PC-9 (cell line): ENCODE measurements around the gene RASSF9. TPM values are rescaled to one million over a fixed set of nuclear protein-coding genes. Genes with fewer than 3 reads are reported as not detected.

Experiments used
- BruUV-seq: library from RNA; stranded (reverse); fragments of 400-500 nt; replicated peaks from 2 replicates; lab custom pipeline; 2021; lab: Mats Ljungman, UMichigan
- CTCF ChIA-PET: fragments of 300-600 bp; sonication (Branson Sonifier 250); formaldehyde crosslinking; loops from one replicate; lab custom pipeline; 2022; ENCODE audit warnings: antibody characterized with exemption; lab: Charles Lee
- POLR2A ChIA-PET: fragments of 300-600 bp; sonication (Branson Sonifier 250); formaldehyde crosslinking; loops from one replicate; lab custom pipeline; 2022; ENCODE audit warnings: antibody characterized with exemption; ENCODE audit not compliant: unreplicated experiment; lab: Charles Lee
- DNase-seq, 2 experiments: peaks; one replicate each; pipeline versions ENCODE4 v3.0.0 to v3.0.0-alpha.2; 2015 to 2022; ENCODE audit warnings: mixed read lengths in 1 of 2
- H2AFZ ChIP-seq: fragments of 200-600 bp; sonication (generic); 2 replicates; pipeline ENCODE4 v1.8.1; 2017; ENCODE audit warnings: antibody characterized with exemption
- H3F3A ChIP-seq: fragments of 200-600 bp; sonication (generic); 2 replicates; pipeline ENCODE4 v1.8.1; 2017; ENCODE audit warnings: antibody characterized with exemption, mild to moderate bottlenecking, low read depth; ENCODE audit not compliant: insufficient read depth
- H3K27ac ChIP-seq: fragments of 200-600 bp; sonication (generic); 2 replicates; pipeline ENCODE4 v1.6.1; 2016; ENCODE audit warnings: mixed run types
- H3K27me3 ChIP-seq: fragments of 200-600 bp; sonication (generic); 2 replicates; pipeline ENCODE4 v1.6.1; 2016; ENCODE audit warnings: low read depth, mixed run types; ENCODE audit not compliant: insufficient read depth
- H3K36me3 ChIP-seq: fragments of 200-600 bp; sonication (generic); 2 replicates; pipeline ENCODE4 v1.6.1; 2016; ENCODE audit warnings: low read depth, mixed run types
- H3K4me1 ChIP-seq: fragments of 200-600 bp; sonication (generic); replicated peaks from 2 replicates; pipeline ENCODE4 v1.6.1; 2016; ENCODE audit warnings: mixed run types; ENCODE audit not compliant: insufficient read depth
- H3K4me2 ChIP-seq: fragments of 200-600 bp; sonication (generic); 2 replicates; pipeline ENCODE4 v1.6.1; 2017; ENCODE audit warnings: mixed run types
- H3K4me3 ChIP-seq: fragments of 200-600 bp; sonication (generic); 2 replicates; pipeline ENCODE4 v1.6.1; 2016; ENCODE audit warnings: mixed run types
- H3K79me2 ChIP-seq: fragments of 200-600 bp; sonication (generic); 2 replicates; pipeline ENCODE4 v1.6.1; 2017; ENCODE audit warnings: low read depth, mixed run types
- H3K9me2 ChIP-seq: fragments of 200-600 bp; sonication (generic); 2 replicates; pipeline ENCODE4 v1.8.1; 2017; ENCODE audit warnings: mild to moderate bottlenecking; ENCODE audit not compliant: insufficient read depth
- H3K9me3 ChIP-seq: fragments of 200-600 bp; sonication (generic); 2 replicates; pipeline ENCODE4 v1.8.1; 2016; ENCODE audit warnings: low read depth; ENCODE audit not compliant: insufficient read depth
- H4K20me1 ChIP-seq: fragments of 200-600 bp; sonication (generic); 2 replicates; pipeline ENCODE4 v1.8.1; 2017; ENCODE audit not compliant: insufficient read depth
- CTCF ChIP-seq: fragments of 200-600 bp; sonication (generic); conservative IDR thresholded peaks from 2 replicates; pipeline ENCODE4 v1.6.1; 2017; ENCODE audit warnings: mixed run types, antibody characterized with exemption, mild to moderate bottlenecking, moderate library complexity
- EZH2 ChIP-seq: fragments of 200-600 bp; sonication (generic); IDR thresholded peaks from 2 replicates; pipeline ENCODE4 v1.8.0; 2017; ENCODE audit warnings: antibody characterized with exemption, low read depth
- intact Hi-C: fragments of 100-400 bp; cut with micrococcal nuclease; formaldehyde crosslinking; loops from one replicate; pipeline ENCODE4 v1.10.0; 2022; ENCODE audit not compliant: unreplicated experiment
- total RNA-seq: library from RNA; stranded (reverse); gene quantifications from 2 replicates; pipeline ENCODE4 v1.2.3, GENCODE V29; 2021

RASSF9 gene
- total RNA-seq, 1 experiment from 2014 or later: 0.46 TPM

GRCh38 chr12:85775091-85775490, 61.1 kb downstream of the RASSF9 start:
- no peaks in the 10 kb centered on the region for H3K36me3 ChIP-seq
- H3K27me3 ChIP-seq: no peaks in the 10 kb centered on the region
- H3K9me2 ChIP-seq: no peaks in the 10 kb centered on the region
- ChIA-PET CTCF (no interaction called here), POLR2A (no interaction called here)
- H3K4me1 ChIP-seq: 0 out of 2 replicates have a peak, but pooled peaks cover 5% of the 10 kb centered on the region
- H2AFZ ChIP-seq: no peak overlapping the region
- intact Hi-C loops: no loop called here
- DNase-seq: no peak
- no peaks in the 10 kb centered on the region for H4K20me1 ChIP-seq
- no peak overlapping the region for H3K27ac ChIP-seq
- H3K79me2 ChIP-seq: no peaks in the 10 kb centered on the region
- H3K4me2 ChIP-seq: no peak overlapping the region
- BruUV-seq: no TSS peak
- no peaks in the 10 kb centered on the region for H3F3A ChIP-seq
- TF ChIP-seq EZH2 (no peak), CTCF (no peak)
- H3K4me3 ChIP-seq: no peak overlapping the region
- H3K9me3 ChIP-seq: no peaks in the 10 kb centered on the region

GRCh38 chr12:85765453-85765869, 70.7 kb downstream of the RASSF9 start:
- Histone ChIP-seq H3K9me3 (no peaks in the 10 kb centered on the region), H2AFZ (no peak overlapping the region), H3K4me2 (no peak overlapping the region), H3F3A (no peaks in the 10 kb centered on the region), H3K36me3 (no peaks in the 10 kb centered on the region), H3K79me2 (no peaks in the 10 kb centered on the region), H3K4me3 (no peak overlapping the region), H3K4me1 (no peaks in the 10 kb centered on the region), H4K20me1 (no peaks in the 10 kb centered on the region), H3K9me2 (no peaks in the 10 kb centered on the region), H3K27ac (no peak overlapping the region), H3K27me3 (no peaks in the 10 kb centered on the region)
- no peak for DNase-seq
- no TSS peak for BruUV-seq
- CTCF ChIA-PET: no interaction called here
- POLR2A ChIA-PET: no interaction called here
- intact Hi-C loops: no loop called here
- TF ChIP-seq CTCF (no peak), EZH2 (no peak)

- CTCF ChIA-PET: interaction anchor here (0.6 kb wide), 1 partner anchor 100 kb away, joined by 3 read pairs; no protein-coding TSS in a partner anchor
- Histone ChIP-seq H3F3A (no peaks in the 10 kb centered on the region), H4K20me1 (no peaks in the 10 kb centered on the region), H3K4me2 (no peak overlapping the region), H3K4me1 (no peaks in the 10 kb centered on the region), H3K9me3 (no peaks in the 10 kb centered on the region; the same call in 1 of the 2 replicates), H3K27me3 (no peaks in the 10 kb centered on the region), H3K36me3 (no peaks in the 10 kb centered on the region), H2AFZ (no peak overlapping the region), H3K9me2 (no peaks in the 10 kb centered on the region), H3K4me3 (no peak overlapping the region), H3K79me2 (no peaks in the 10 kb centered on the region), H3K27ac (no peak overlapping the region)
- POLR2A ChIA-PET: no interaction called here
- TF ChIP-seq CTCF: no peak
- no peak for TF ChIP-seq EZH2
- BruUV-seq: no TSS peak
- DNase-seq: no peak
- intact Hi-C loops: no loop called here
These were observed 76.6 kb downstream of the RASSF9 start for GRCh38 chr12:85759623-85760022.
